Measurements from ENCODE around the gene DUSP12. TPM values are rescaled to one million over a fixed set of nuclear protein-coding genes. Genes with fewer than 3 reads are reported as not detected.

Gene DUSP12
- total RNA-seq = 10 to 100 TPM; 13.6 to 18.9 TPM
- 10 to 100 TPM; 40.3 to 53.0 (median 42.3) TPM for polyA plus RNA-seq (ENCODE audit: insufficient read length in 6 of 6)
- long read RNA-seq, donor 1, transcript DUSP12-201 (6 exons, 1,270 nt) = major isoform, 16 of 36 reads
- long read RNA-seq, donor 1, partial matches to known transcripts = 5 of 36 reads
- long read RNA-seq, donor 1, other reads (novel, unspliced or antisense) = 10 of 36 reads
- long read RNA-seq, donor 2, transcript DUSP12-201 (6 exons, 1,270 nt) = major isoform, 8 of 29 reads
- long read RNA-seq, donor 2, partial matches to known transcripts = 6 of 29 reads
- long read RNA-seq, donor 2, other reads (novel, unspliced or antisense) = 12 of 29 reads
- long read RNA-seq, donor 3, transcript DUSP12-201 (6 exons, 1,270 nt) = major isoform, 11 of 22 reads
- long read RNA-seq, donor 3, partial matches to known transcripts = 0 of 22 reads
- long read RNA-seq, donor 3, other reads (novel, unspliced or antisense) = 11 of 22 reads
- long read RNA-seq, donor 4, partial matches to known transcripts = 1 of 9 reads
- long read RNA-seq, donor 4, other reads (novel, unspliced or antisense) = 4 of 9 reads
- long read RNA-seq, donor 5, partial matches to known transcripts = 0 of 14 reads
- long read RNA-seq, donor 5, other reads (novel, unspliced or antisense) = 5 of 14 reads
- long read RNA-seq, donor 6, transcript DUSP12-201 (6 exons, 1,270 nt) = major isoform, 13 of 31 reads
- long read RNA-seq, donor 6, partial matches to known transcripts = 5 of 31 reads
- long read RNA-seq, donor 6, other reads (novel, unspliced or antisense) = 12 of 31 reads
- long read RNA-seq, donor 7, partial matches to known transcripts = 0 of 6 reads
- long read RNA-seq, donor 7, other reads (novel, unspliced or antisense) = 0 of 6 reads
- long read RNA-seq, donor 8, transcript DUSP12-201 (6 exons, 1,270 nt) = major isoform, 5 of 12 reads
- long read RNA-seq, donor 8, partial matches to known transcripts = 5 of 12 reads
- long read RNA-seq, donor 8, other reads (novel, unspliced or antisense) = 0 of 12 reads
- long read RNA-seq, donor 9 = 0 reads
- long read RNA-seq, donor 10, transcript DUSP12-201 (6 exons, 1,270 nt) = major isoform, 14 of 18 reads
- long read RNA-seq, donor 10, partial matches to known transcripts = 0 of 18 reads
- long read RNA-seq, donor 10, other reads (novel, unspliced or antisense) = 4 of 18 reads
- long read RNA-seq, donor 11, transcript DUSP12-201 (6 exons, 1,270 nt) = major isoform, 12 of 39 reads
- long read RNA-seq, donor 11, partial matches to known transcripts = 12 of 39 reads
- long read RNA-seq, donor 11, other reads (novel, unspliced or antisense) = 11 of 39 reads
- long read RNA-seq, donor 12, transcript DUSP12-201 (6 exons, 1,270 nt) = major isoform, 5 of 27 reads
- long read RNA-seq, donor 12, partial matches to known transcripts = 10 of 27 reads
- long read RNA-seq, donor 12, other reads (novel, unspliced or antisense) = 7 of 27 reads

DNA sequence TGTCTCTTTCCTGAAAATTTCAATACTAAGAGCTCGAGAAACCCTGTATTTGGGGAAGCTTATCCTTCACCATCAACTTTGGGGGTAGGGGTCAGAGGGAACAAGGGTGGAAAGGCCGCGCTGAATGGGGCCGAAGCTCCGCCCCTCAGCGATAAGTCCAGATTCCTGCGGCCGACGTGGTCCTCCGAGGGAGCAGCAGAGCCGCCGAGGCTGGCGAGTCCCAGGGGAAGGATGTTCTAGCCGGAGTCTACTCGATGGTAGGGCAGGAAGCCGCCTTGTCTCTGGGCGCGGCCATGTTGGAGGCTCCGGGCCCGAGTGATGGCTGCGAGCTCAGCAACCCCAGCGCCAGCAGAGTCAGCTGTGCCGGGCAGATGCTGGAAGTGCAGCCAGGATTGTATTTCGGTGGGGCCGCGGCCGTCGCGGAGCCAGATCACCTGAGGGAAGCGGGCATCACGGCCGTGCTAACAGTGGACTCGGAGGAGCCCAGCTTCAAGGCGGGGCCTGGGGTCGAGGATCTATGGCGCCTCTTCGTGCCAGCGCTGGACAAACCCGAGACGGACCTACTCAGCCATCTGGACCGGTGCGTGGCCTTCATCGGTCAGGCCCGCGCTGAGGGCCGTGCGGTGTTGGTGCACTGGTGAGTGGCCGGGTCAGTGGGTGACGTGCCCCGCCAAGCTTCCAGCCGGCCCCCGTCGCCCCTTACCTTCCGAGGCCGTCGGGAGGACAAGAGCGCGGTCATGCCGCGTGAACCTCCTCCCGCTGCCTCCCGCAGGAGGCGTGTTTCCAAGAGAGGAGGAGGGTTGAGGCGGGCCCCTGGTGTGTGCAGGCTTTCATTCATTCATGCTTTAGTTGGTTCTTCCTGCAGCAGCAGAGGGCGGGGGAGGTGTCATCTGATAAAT, at the start of gene DUSP12:
DUSP12 (plus strand) TSS at position 278 of the 899 bp plus-strand sequence; CDS start at position 294, 16 bp downstream.
- peaks cover 10 to 26% of the 10 kb centered on the region in 2 donors for H3K4me1 ChIP-seq
- H3K27me3 ChIP-seq = no peaks in the 10 kb centered on the region
- TF ChIP-seq, protein P1, sequence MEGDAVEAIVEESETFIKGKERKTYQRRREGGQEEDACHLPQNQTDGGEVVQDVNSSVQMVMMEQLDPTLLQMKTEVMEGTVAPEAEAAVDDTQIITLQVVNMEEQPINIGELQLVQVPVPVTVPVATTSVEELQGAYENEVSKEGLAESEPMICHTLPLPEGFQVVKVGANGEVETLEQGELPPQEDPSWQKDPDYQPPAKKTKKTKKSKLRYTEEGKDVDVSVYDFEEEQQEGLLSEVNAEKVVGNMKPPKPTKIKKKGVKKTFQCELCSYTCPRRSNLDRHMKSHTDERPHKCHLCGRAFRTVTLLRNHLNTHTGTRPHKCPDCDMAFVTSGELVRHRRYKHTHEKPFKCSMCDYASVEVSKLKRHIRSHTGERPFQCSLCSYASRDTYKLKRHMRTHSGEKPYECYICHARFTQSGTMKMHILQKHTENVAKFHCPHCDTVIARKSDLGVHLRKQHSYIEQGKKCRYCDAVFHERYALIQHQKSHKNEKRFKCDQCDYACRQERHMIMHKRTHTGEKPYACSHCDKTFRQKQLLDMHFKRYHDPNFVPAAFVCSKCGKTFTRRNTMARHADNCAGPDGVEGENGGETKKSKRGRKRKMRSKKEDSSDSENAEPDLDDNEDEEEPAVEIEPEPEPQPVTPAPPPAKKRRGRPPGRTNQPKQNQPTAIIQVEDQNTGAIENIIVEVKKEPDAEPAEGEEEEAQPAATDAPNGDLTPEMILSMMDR (IDR thresholded peaks at IDR 0.05) = no peak
- peak within 1 kb of the TSS; percentile 64 to 95 for H3K4me3 ChIP-seq
- H3K9me3 ChIP-seq = no peaks in the 10 kb centered on the region
- peak within 1 kb of the TSS; percentile 88 to 90 for H3K27ac ChIP-seq
- peaks cover 0 to 37% of the 10 kb centered on the region in 2 donors for H3K36me3 ChIP-seq
- intact Hi-C loops (cut with DNase I) = loop anchor here in 1 of 2 donors (10.0 kb wide), 1 partner anchor 265 kb away; no protein-coding TSS in a partner anchor
- ATAC-seq (peak; percentile 100), DNase-seq (peak; percentile 87 to 98 (median 94))

GRCh38 chr1:161702250-161702649, 47.3 kb upstream of the DUSP12 start:
- DNase-seq = peak in 1 of 4 donors; percentile 13
- no peaks in the 10 kb centered on the region for H3K9me3 ChIP-seq
- no peak overlapping the region for H3K4me3 ChIP-seq
- no peak overlapping the region for H3K27ac ChIP-seq
- H3K36me3 ChIP-seq = no peaks in the 10 kb centered on the region
- H3K27me3 ChIP-seq = peaks cover 0 to 57% of the 10 kb centered on the region in 2 donors
- intact Hi-C loops (cut with DNase I) = no loop called here
- no peak for ATAC-seq
- no peaks in the 10 kb centered on the region for H3K4me1 ChIP-seq
- TF ChIP-seq, protein P1 (IDR thresholded peaks at IDR 0.05) = no peak

DNA sequence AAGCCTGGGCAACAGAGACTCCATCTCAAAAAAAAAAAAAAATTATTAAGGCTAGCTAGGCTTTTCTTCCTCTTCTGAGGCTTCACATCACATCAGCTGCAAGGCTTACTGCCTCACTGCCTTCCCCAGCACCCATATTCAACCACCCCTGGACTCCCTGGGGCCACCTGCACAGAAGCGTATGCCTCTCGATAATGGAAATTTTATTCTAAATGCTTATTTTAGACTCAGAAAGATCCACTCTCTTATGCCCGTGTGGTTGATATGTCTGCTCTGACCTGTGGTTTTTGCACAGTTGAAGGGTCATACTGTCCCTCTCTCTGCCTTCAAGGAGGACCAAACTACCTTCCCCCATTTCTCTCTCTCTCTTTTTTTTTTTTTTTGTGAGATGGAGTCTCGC, 44.0 kb upstream of the DUSP12 start:
- intact Hi-C loops (cut with DNase I) = no loop called here
- Histone ChIP-seq H3K36me3 (no peaks in the 10 kb centered on the region), H3K9me3 (no peaks in the 10 kb centered on the region), H3K27me3 (peaks cover 0 to 54% of the 10 kb centered on the region in 2 donors), H3K4me1 (no peaks in the 10 kb centered on the region), H3K27ac (no peak overlapping the region), H3K4me3 (no peak overlapping the region)
- TF ChIP-seq, protein P1 (IDR thresholded peaks at IDR 0.05) = no peak
- DNase-seq (no peak), ATAC-seq (no peak)

- Histone ChIP-seq H3K4me1 (no peaks in the 10 kb centered on the region), H3K9me3 (no peaks in the 10 kb centered on the region), H3K4me3 (no peak overlapping the region), H3K27ac (no peak overlapping the region), H3K27me3 (peaks cover 0 to 50% of the 10 kb centered on the region in 2 donors), H3K36me3 (no peaks in the 10 kb centered on the region)
- TF ChIP-seq, protein P1 (IDR thresholded peaks at IDR 0.05) = no peak
- DNase-seq (no peak), ATAC-seq (no peak)
- intact Hi-C loops (cut with DNase I) = no loop called here
These were observed 43.5 kb upstream of the DUSP12 start for GRCh38 chr1:161706113-161706481.

Measured in left lung (tissue), 14 donors.